ENCODE measurements around the gene PRSS23. TPM values are rescaled to one million over a fixed set of nuclear protein-coding genes. Genes with fewer than 3 reads are reported as not detected.

PRSS23 gene
- total and polyA plus RNA-seq, 10 of the 15 experiments (the other 5 are each of a cell fraction or from before 2014, with no cell fraction given) = 0.03 to 0.39 (median 0.16) TPM; not detected in 5

DNA sequence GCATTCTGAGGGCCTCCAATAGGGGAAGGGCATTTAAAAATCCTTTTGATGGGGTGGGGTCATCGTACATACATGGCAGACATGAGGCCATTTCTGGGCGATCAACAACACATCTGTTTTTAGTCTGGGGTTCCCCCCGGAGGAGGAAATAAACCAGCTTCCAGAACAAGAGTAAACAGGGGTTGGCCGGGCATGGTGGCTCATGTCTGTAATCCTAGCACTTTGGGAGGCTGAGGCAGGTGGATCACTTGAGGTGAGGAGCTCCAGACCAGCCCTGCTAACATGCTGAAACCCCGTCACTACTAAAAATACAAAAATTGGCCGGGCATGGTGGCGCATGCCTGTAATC is 12.0 kb downstream of the PRSS23 start:
- Histone ChIP-seq H3K27ac (ENCODE audit: control insufficient read depth, insufficient read depth) (no peak overlapping the region), H2AFZ (ENCODE audit: control insufficient read depth, low read depth, low read length) (no peak overlapping the region), H3K4me2 (ENCODE audit: control insufficient read depth, insufficient read depth) (no peak overlapping the region), H4K20me1 (ENCODE audit: control insufficient read depth, insufficient read depth) (no peaks in the 10 kb centered on the region), H3K9ac (ENCODE audit: control insufficient read depth, insufficient read depth, low read length) (no peak overlapping the region), H3K36me3 (ENCODE audit: control insufficient read depth in 2 of 2, insufficient read depth in 2 of 2, low read length in 1 of 2) (no peaks in the 10 kb centered on the region), H3K4me3 (no peak overlapping the region), H3K79me2 (ENCODE audit: control insufficient read depth, insufficient read depth, low read length) (no peaks in the 10 kb centered on the region), H3K9me3 (replicated peaks; ENCODE audit: control insufficient read depth, insufficient read depth, low read length) (no peaks in the 10 kb centered on the region), H3K27me3 (replicated peaks in 1 of 2; ENCODE audit: control insufficient read depth in 2 of 2, insufficient read depth in 2 of 2, low read length in 1 of 2) (no peaks in the 10 kb centered on the region; a peak in 2 of 4 replicates), H3K4me1 (ENCODE audit: control insufficient read depth, insufficient read depth, low read length) (no peaks in the 10 kb centered on the region)
- 40% methylated on average over 7 of the region's 7 CpGs for WGBS (ENCODE audit: insufficient coverage, insufficient replicate concordance, low lambda C conversion rate, missing lambda C conversion rate)
- ATAC-seq = no peak
- POLR2A ChIA-PET = no interaction called here
- intact Hi-C loops (cut with micrococcal nuclease; ENCODE audit: unreplicated experiment) (no loop called here), in situ Hi-C loops (cut with MboI) (loop anchor here (10.0 to 25.0 kb wide), 3 partner anchors 197 to 1225 kb away; partner anchors contain the start of gene CCDC83)
- DNase-seq (ENCODE audit: low read depth, low spot score) = no peak
- no peak for FAIRE-seq
- no peak for TF ChIP-seq CBFB (IDR thresholded peaks at IDR 0.05; ENCODE audit: low read depth)
- TF ChIP-seq SREBF1 (IDR thresholded peaks at IDR 0.05; ENCODE audit: low read length) = no peak
- TF ChIP-seq, protein P1, sequence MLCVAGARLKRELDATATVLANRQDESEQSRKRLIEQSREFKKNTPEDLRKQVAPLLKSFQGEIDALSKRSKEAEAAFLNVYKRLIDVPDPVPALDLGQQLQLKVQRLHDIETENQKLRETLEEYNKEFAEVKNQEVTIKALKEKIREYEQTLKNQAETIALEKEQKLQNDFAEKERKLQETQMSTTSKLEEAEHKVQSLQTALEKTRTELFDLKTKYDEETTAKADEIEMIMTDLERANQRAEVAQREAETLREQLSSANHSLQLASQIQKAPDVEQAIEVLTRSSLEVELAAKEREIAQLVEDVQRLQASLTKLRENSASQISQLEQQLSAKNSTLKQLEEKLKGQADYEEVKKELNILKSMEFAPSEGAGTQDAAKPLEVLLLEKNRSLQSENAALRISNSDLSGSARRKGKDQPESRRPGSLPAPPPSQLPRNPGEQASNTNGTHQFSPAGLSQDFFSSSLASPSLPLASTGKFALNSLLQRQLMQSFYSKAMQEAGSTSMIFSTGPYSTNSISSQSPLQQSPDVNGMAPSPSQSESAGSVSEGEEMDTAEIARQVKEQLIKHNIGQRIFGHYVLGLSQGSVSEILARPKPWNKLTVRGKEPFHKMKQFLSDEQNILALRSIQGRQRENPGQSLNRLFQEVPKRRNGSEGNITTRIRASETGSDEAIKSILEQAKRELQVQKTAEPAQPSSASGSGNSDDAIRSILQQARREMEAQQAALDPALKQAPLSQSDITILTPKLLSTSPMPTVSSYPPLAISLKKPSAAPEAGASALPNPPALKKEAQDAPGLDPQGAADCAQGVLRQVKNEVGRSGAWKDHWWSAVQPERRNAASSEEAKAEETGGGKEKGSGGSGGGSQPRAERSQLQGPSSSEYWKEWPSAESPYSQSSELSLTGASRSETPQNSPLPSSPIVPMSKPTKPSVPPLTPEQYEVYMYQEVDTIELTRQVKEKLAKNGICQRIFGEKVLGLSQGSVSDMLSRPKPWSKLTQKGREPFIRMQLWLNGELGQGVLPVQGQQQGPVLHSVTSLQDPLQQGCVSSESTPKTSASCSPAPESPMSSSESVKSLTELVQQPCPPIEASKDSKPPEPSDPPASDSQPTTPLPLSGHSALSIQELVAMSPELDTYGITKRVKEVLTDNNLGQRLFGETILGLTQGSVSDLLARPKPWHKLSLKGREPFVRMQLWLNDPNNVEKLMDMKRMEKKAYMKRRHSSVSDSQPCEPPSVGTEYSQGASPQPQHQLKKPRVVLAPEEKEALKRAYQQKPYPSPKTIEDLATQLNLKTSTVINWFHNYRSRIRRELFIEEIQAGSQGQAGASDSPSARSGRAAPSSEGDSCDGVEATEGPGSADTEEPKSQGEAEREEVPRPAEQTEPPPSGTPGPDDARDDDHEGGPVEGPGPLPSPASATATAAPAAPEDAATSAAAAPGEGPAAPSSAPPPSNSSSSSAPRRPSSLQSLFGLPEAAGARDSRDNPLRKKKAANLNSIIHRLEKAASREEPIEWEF (IDR thresholded peaks at IDR 0.05; ENCODE audit: insufficient replicate concordance, low read depth, low read length) = no peak
- TF ChIP-seq NR2C2 (IDR thresholded peaks at IDR 0.05; ENCODE audit: borderline replicate concordance, control insufficient read depth, insufficient read length, low read depth) = no peak
- TF ChIP-seq EED (IDR thresholded peaks at IDR 0.05; ENCODE audit: low read depth) = no peak
- TF ChIP-seq NFIC (IDR thresholded peaks at IDR 0.05; ENCODE audit: low read depth, low read length) = no peak
- TF ChIP-seq BCL11A (IDR thresholded peaks at IDR 0.05; ENCODE audit: low read depth, low read length) = no peak
- TF ChIP-seq, protein P2, sequence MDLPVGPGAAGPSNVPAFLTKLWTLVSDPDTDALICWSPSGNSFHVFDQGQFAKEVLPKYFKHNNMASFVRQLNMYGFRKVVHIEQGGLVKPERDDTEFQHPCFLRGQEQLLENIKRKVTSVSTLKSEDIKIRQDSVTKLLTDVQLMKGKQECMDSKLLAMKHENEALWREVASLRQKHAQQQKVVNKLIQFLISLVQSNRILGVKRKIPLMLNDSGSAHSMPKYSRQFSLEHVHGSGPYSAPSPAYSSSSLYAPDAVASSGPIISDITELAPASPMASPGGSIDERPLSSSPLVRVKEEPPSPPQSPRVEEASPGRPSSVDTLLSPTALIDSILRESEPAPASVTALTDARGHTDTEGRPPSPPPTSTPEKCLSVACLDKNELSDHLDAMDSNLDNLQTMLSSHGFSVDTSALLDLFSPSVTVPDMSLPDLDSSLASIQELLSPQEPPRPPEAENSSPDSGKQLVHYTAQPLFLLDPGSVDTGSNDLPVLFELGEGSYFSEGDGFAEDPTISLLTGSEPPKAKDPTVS (IDR thresholded peaks at IDR 0.05; ENCODE audit: low read depth, low read length) = no peak
- no peak for TF ChIP-seq BRCA1 (IDR thresholded peaks at IDR 0.05; ENCODE audit: low read depth, low read length)
- no peak for TF ChIP-seq MTA2 (IDR thresholded peaks at IDR 0.05; ENCODE audit: low read depth)
- TF ChIP-seq RCOR1 (conservative IDR thresholded peaks at IDR 0.05; ENCODE audit: low read depth, low read length) = no peak
- TF ChIP-seq ZNF622 (IDR thresholded peaks at IDR 0.05) = no peak
- TF ChIP-seq, protein P3, sequence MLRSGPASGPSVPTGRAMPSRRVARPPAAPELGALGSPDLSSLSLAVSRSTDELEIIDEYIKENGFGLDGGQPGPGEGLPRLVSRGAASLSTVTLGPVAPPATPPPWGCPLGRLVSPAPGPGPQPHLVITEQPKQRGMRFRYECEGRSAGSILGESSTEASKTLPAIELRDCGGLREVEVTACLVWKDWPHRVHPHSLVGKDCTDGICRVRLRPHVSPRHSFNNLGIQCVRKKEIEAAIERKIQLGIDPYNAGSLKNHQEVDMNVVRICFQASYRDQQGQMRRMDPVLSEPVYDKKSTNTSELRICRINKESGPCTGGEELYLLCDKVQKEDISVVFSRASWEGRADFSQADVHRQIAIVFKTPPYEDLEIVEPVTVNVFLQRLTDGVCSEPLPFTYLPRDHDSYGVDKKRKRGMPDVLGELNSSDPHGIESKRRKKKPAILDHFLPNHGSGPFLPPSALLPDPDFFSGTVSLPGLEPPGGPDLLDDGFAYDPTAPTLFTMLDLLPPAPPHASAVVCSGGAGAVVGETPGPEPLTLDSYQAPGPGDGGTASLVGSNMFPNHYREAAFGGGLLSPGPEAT (IDR thresholded peaks at IDR 0.05; ENCODE audit: low read depth) = no peak
- TF ChIP-seq, protein P4, sequence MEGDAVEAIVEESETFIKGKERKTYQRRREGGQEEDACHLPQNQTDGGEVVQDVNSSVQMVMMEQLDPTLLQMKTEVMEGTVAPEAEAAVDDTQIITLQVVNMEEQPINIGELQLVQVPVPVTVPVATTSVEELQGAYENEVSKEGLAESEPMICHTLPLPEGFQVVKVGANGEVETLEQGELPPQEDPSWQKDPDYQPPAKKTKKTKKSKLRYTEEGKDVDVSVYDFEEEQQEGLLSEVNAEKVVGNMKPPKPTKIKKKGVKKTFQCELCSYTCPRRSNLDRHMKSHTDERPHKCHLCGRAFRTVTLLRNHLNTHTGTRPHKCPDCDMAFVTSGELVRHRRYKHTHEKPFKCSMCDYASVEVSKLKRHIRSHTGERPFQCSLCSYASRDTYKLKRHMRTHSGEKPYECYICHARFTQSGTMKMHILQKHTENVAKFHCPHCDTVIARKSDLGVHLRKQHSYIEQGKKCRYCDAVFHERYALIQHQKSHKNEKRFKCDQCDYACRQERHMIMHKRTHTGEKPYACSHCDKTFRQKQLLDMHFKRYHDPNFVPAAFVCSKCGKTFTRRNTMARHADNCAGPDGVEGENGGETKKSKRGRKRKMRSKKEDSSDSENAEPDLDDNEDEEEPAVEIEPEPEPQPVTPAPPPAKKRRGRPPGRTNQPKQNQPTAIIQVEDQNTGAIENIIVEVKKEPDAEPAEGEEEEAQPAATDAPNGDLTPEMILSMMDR (IDR thresholded peaks at IDR 0.05 in 2 of 3, conservative IDR thresholded peaks at IDR 0.05 in 1 of 3; ENCODE audit: control insufficient read depth in 2 of 3, extremely low read depth in 1 of 3, insufficient read depth in 1 of 3, low read depth in 3 of 3, low read length in 3 of 3) = no peak
- CTCF ChIA-PET = interaction anchor here (0.6 to 1.9 kb wide), 6 partner anchors 13 to 357 kb away, joined by 3 to 8 read pairs (median 4); no protein-coding TSS in a partner anchor
- no TSS peak for BruUV-seq (replicated peaks)
- SMC1A ChIA-PET (ENCODE audit: uncharacterized antibody, unreplicated experiment) = interaction anchor here (0.6 to 0.7 kb wide), 2 partner anchors 324 to 487 kb away, joined by 3 read pairs; no protein-coding TSS in a partner anchor
- RAD21 ChIA-PET (ENCODE audit: unreplicated experiment) = interaction anchor here (0.9 kb wide), 1 partner anchor 355 kb away, joined by 4 read pairs; no protein-coding TSS in a partner anchor
